Endothelial cell of umbilical vein (primary cell): ENCODE measurements around the gene NUMBL. TPM values are rescaled to one million over a fixed set of nuclear protein-coding genes. Genes with fewer than 3 reads are reported as not detected.

Experiments used
- BruUV-seq: library from RNA; stranded (reverse); fragments of 400-500 nt; replicated peaks from 2 replicates; lab custom pipeline; 2021; lab: Mats Ljungman, UMichigan
- CTCF ChIA-PET: fragments of 300-600, 350-600 bp; sonication (Branson Sonifier 250); formaldehyde crosslinking; loops from one replicate; lab custom pipeline; 2021; ENCODE audit warnings: antibody characterized with exemption, inconsistent platforms; lab: Charles Lee
- POLR2A ChIA-PET: fragments of 300-600, 350-600 bp; sonication (Branson Sonifier 250); formaldehyde crosslinking; loops from one replicate; lab custom pipeline; 2021; ENCODE audit warnings: antibody characterized with exemption, inconsistent platforms; lab: Charles Lee
- DNase-seq: peaks from one replicate; pipeline ENCODE4 v3.0.0-alpha.2; 2011; ENCODE audit warnings: low read depth, low spot score
- FAIRE-seq: peaks from 2 replicates; lab custom pipeline; 2011; peaks lifted over from hg19 to GRCh38; lab: Jason Lieb, UNC
- H2AFZ ChIP-seq: 2 replicates; pipeline ENCODE4 v1.6.0; 2012; ENCODE audit warnings: low read depth, low read length, control low read depth, inconsistent platforms
- H3K27ac ChIP-seq: 2 replicates; pipeline ENCODE4 v1.5.1; 2011; ENCODE audit warnings: low read depth, mild to moderate bottlenecking, control low read depth, low read length, moderate library complexity; ENCODE audit not compliant: insufficient read depth
- H3K27me3 ChIP-seq, 2 experiments: 2 replicates each; pipeline versions ENCODE4 v1.6.0 to v1.6.1; 2011; ENCODE audit warnings: low read length in 2 of 2, mixed read lengths in 1 of 2; ENCODE audit not compliant: control insufficient read depth in 2 of 2, insufficient read depth in 2 of 2
- H3K36me3 ChIP-seq, 2 experiments: 2 replicates in 1 of 2; 3 replicates in 1 of 2; pipeline ENCODE4 v1.5.1; 2011; ENCODE audit warnings: low read length in 2 of 2, mild to moderate bottlenecking in 1 of 2, moderate library complexity in 1 of 2; ENCODE audit not compliant: control insufficient read depth in 2 of 2, insufficient read depth in 2 of 2; ENCODE audit errors: extremely low read depth in 1 of 2
- H3K4me1 ChIP-seq: 3 replicates; pipeline ENCODE4 v1.5.1; 2011; ENCODE audit warnings: mild to moderate bottlenecking, low read length; ENCODE audit not compliant: control insufficient read depth, insufficient read depth; ENCODE audit errors: extremely low read depth
- H3K4me2 ChIP-seq: 2 replicates; pipeline ENCODE4 v1.6.1; 2011; ENCODE audit warnings: low read length, control low read depth, mixed read lengths; ENCODE audit not compliant: insufficient read depth
- H3K4me3 ChIP-seq, 3 experiments: fragments of 200-600 bp in 1 of 3; sonication (generic), shearing (Covaris generic) in 1 of 3; replicated peaks in 1 of 3; 2 replicates each; pipeline ENCODE4 v1.5.1; 2011 to 2016; ENCODE audit warnings: control low read depth in 3 of 3, low read length in 3 of 3, mild to moderate bottlenecking in 2 of 3, inconsistent platforms in 1 of 3, low read depth in 1 of 3, moderate library complexity in 1 of 3; ENCODE audit not compliant: insufficient read depth in 1 of 3
- H3K79me2 ChIP-seq: 2 replicates; pipeline ENCODE4 v1.6.0; 2012; ENCODE audit warnings: low read length, inconsistent platforms; ENCODE audit not compliant: control insufficient read depth, insufficient read depth
- H3K9ac ChIP-seq: replicated peaks from 2 replicates; pipeline ENCODE3; 2011; ENCODE audit warnings: low read length, control low read depth; ENCODE audit not compliant: insufficient read depth; ENCODE audit errors: extremely low read depth
- H3K9me1 ChIP-seq: replicated peaks from 3 replicates; pipeline ENCODE4 v1.6.0; 2011; ENCODE audit warnings: mild to moderate bottlenecking, low read length; ENCODE audit not compliant: control insufficient read depth, insufficient read depth; ENCODE audit errors: extremely low read depth
- H3K9me3 ChIP-seq: replicated peaks from 2 replicates; pipeline ENCODE4 v1.5.1; 2012; ENCODE audit warnings: low read length, inconsistent platforms; ENCODE audit not compliant: control insufficient read depth, insufficient read depth
- H4K20me1 ChIP-seq: replicated peaks from 2 replicates; pipeline ENCODE3; 2011; ENCODE audit warnings: mild to moderate bottlenecking, low read length; ENCODE audit not compliant: control insufficient read depth, insufficient read depth; ENCODE audit errors: extremely low read depth
- EZH2 ChIP-seq: IDR thresholded peaks from 2 replicates; pipeline ENCODE4 v1.6.1; 2012; ENCODE audit warnings: borderline replicate concordance, low read depth, mild to moderate bottlenecking, moderate library complexity, low read length, inconsistent platforms; ENCODE audit not compliant: severe bottlenecking
- FOS ChIP-seq: IDR thresholded peaks from 2 replicates; pipeline ENCODE4 v1.6.1; 2011; ENCODE audit warnings: mild to moderate bottlenecking, low read length, moderate library complexity, borderline replicate concordance; ENCODE audit not compliant: insufficient read depth
- GATA2 ChIP-seq: IDR thresholded peaks from 2 replicates; pipeline ENCODE4 v1.7.0; 2011; ENCODE audit warnings: low read depth, mild to moderate bottlenecking, moderate library complexity, mixed read lengths, low read length; ENCODE audit not compliant: insufficient read length, insufficient read depth
- JUN ChIP-seq: IDR thresholded peaks from 2 replicates; pipeline ENCODE4 v1.6.1; 2011; ENCODE audit warnings: borderline replicate concordance, low read depth; ENCODE audit not compliant: insufficient read length, insufficient read depth
- MAX ChIP-seq: IDR thresholded peaks from 2 replicates; pipeline ENCODE4 v1.6.1; 2011; ENCODE audit not compliant: insufficient read depth, insufficient read length
- MYC ChIP-seq: IDR thresholded peaks from one replicate; pipeline ENCODE4 v1.6.1; 2011; ENCODE audit warnings: mild to moderate bottlenecking, low read depth, low read length
- POLR2A ChIP-seq: IDR thresholded peaks from 2 replicates; pipeline ENCODE4 v1.6.1; 2012; ENCODE audit warnings: low read depth, mild to moderate bottlenecking, control low read depth, low read length
- POLR2AphosphoS5 ChIP-seq: IDR thresholded peaks from 2 replicates; pipeline ENCODE4 v1.6.1; 2012; ENCODE audit warnings: low read depth, mild to moderate bottlenecking, control low read depth, low read length, moderate library complexity; ENCODE audit not compliant: insufficient read depth
- dilution Hi-C: fragments of 300-500 bp; cut with MboI; formaldehyde crosslinking; loops from one replicate; pipeline ENCODE4 v1.15.0; 2019; ENCODE audit warnings: low sequenced_read_pairs; ENCODE audit not compliant: extremely low pct_ligation_motif_present
- intact Hi-C: fragments of 100-400 bp; cut with micrococcal nuclease; formaldehyde crosslinking; loops from one replicate; pipeline ENCODE4 v1.10.0; 2022
- polyA plus RNA-seq, 4 experiments: library from polyadenylated mRNA; depleted of rRNA in 3 of 4; stranded (reverse) in 3 of 4; unstranded in 1 of 4; fragments of >200 nt; gene quantifications; 2 replicates each; pipeline versions ENCODE4 v1.2.1 to v1.2.3, GENCODE V29; 2011 to 2012; ENCODE audit warnings: missing spikeins in 1 of 4
- total RNA-seq: library from RNA; stranded (reverse); gene quantifications from 2 replicates; pipeline ENCODE4 v1.2.3, GENCODE V29; 2021
- TF ChIP-seq, protein P1 (sequence below), 2 donors: IDR thresholded peaks; 1 replicate in 1 of 2; 2 replicates in 1 of 2; pipeline ENCODE4 v1.5.1; 2011; ENCODE audit warnings: low read length in 2 of 2, mild to moderate bottlenecking in 2 of 2, moderate library complexity in 2 of 2, control low read depth in 1 of 2, inconsistent platforms in 1 of 2, low read depth in 1 of 2; ENCODE audit not compliant: insufficient read depth in 1 of 2; ENCODE audit errors: extremely low read depth in 1 of 2

NUMBL gene
- total and polyA plus RNA-seq, 2 donors (not counting 3 experiments of a cell fraction or from before 2014, with no cell fraction given) = 21.5 to 46.7 TPM

GRCh38 chr19:40620161-40620485, 70.3 kb downstream of the NUMBL start:
- H3K36me3 ChIP-seq = no peaks in the 10 kb centered on the region
- no TSS peak for BruUV-seq
- POLR2A ChIA-PET = no interaction called here
- no peaks in the 10 kb centered on the region for H3K4me1 ChIP-seq
- no peak for DNase-seq
- no peak overlapping the region for H3K4me2 ChIP-seq
- CTCF ChIA-PET = interaction anchor here (0.7 to 7.6 kb wide), 3 partner anchors 14 to 156 kb away, joined by 3 to 70 read pairs (median 4); no protein-coding TSS in a partner anchor
- no peaks in the 10 kb centered on the region for H3K9me1 ChIP-seq
- no peaks in the 10 kb centered on the region for H4K20me1 ChIP-seq
- FAIRE-seq = no peak
- H3K79me2 ChIP-seq = no peaks in the 10 kb centered on the region
- no peak overlapping the region for H2AFZ ChIP-seq
- H3K4me3 ChIP-seq = no peak overlapping the region
- intact Hi-C loops (no loop called here), dilution Hi-C loops (no loop called here)
- H3K9me3 ChIP-seq = no peaks in the 10 kb centered on the region
- no peak overlapping the region for H3K27ac ChIP-seq
- TF ChIP-seq JUN (no peak), MYC (no peak), FOS (no peak), GATA2 (no peak), EZH2 (no peak), POLR2A (no peak), MAX (no peak), POLR2AphosphoS5 (no peak)
- TF ChIP-seq, protein P1, sequence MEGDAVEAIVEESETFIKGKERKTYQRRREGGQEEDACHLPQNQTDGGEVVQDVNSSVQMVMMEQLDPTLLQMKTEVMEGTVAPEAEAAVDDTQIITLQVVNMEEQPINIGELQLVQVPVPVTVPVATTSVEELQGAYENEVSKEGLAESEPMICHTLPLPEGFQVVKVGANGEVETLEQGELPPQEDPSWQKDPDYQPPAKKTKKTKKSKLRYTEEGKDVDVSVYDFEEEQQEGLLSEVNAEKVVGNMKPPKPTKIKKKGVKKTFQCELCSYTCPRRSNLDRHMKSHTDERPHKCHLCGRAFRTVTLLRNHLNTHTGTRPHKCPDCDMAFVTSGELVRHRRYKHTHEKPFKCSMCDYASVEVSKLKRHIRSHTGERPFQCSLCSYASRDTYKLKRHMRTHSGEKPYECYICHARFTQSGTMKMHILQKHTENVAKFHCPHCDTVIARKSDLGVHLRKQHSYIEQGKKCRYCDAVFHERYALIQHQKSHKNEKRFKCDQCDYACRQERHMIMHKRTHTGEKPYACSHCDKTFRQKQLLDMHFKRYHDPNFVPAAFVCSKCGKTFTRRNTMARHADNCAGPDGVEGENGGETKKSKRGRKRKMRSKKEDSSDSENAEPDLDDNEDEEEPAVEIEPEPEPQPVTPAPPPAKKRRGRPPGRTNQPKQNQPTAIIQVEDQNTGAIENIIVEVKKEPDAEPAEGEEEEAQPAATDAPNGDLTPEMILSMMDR (IDR thresholded peaks at IDR 0.05; ENCODE audit: extremely low read depth in 1 of 2, insufficient read depth in 1 of 2, low read depth in 1 of 2, low read length in 2 of 2) = no peak
- no peaks in the 10 kb centered on the region for H3K27me3 ChIP-seq
- H3K9ac ChIP-seq = no peak overlapping the region
